Renal cortical epithelial cell (primary cell): Measurements from ENCODE around the gene SLC30A1. TPM values are rescaled to one million over a fixed set of nuclear protein-coding genes. Genes with fewer than 3 reads are reported as not detected.
A peak's percentile ranks its signal among the peaks of the same experiment; 100 is the strongest.

ENCODE experiments used
- DNase-seq: peaks from one replicate; pipeline ENCODE4 v3.0.0-alpha.2; 2011; ENCODE audit warnings: low read depth
- total RNA-seq: library from RNA; depleted of rRNA; stranded (reverse); fragments of >200 nt; gene quantifications from 2 replicates; pipeline ENCODE4 v1.2.3, GENCODE V29; 2014

The SLC30A1 gene
- total RNA-seq, 1 donor from 2014 or later, result 74.4 TPM

DNA sequence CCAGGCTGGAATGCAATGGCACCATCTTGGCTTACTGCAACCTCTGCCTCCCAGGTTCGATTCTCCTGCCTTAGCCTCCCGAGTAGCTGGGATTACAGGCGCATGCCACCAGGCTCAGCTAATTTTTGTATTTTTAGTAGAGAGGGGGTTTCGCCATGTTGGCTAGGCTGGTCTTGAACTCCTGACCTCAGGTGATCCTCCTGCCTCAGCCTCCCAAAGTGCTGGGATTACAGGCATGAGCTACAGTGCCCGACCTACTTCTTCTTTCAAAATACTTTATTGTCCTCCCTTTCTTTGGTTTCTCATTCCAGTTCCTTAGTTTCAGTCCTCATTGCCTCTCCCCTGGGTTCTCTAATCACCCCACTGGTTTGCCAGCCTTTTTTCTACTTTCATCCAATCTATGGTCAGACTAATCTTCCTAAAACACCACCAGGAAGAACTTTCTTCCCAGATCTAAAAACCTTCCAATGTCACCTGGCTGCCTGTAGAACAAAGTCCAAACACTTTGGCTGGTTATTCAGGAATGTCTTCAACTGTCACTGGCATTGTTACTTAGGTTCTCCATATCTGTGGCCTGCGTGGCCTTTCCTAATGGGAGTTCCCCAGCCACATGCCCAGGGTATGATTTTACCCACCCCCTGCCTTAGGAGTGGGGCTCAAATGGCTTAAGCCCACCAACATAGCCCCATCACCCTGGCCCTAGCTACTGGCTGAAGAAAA, 29.0 kb upstream of the SLC30A1 start:
- DNase-seq, result no peak

DNA sequence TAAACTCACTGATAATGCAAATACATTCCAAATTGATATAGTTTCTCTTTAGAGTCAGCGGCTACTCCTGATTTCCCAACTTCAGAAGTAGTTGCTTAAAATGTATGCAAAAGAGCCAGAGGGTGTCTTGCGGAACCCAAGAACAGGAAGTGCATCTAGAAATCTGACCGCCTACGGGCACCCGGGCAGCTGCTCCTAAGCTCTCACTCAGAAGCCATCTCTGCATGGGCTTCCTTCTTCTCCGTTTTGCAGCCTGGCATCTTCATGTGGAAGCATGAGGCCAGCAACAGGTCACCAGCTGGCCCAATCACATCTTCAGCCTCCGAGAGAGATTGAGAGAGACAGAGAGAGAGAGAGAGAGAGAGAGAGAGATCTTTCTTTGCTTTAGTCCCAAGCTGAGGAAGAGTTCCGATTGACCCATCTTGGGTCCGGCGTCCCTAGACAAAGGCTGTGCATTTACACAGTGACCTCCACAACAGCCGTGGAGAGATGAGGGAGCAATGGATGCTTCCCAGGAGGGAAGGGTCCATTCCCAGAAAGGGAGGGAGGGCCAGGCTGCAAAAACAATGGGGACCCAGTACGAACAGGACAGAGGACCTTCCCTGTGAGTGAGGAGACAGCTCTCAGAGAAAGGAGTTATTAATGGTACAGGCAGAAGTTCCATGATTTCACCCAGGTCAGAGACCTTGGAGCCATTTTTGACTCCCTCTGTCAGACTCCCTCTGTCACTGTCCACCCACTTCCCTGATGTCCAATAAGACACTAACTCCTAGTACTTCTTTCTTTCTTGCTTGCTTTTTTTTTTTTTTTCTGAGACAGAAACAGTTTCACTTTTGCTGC, 28.2 kb upstream of the SLC30A1 start:
- no peak for DNase-seq

DNA sequence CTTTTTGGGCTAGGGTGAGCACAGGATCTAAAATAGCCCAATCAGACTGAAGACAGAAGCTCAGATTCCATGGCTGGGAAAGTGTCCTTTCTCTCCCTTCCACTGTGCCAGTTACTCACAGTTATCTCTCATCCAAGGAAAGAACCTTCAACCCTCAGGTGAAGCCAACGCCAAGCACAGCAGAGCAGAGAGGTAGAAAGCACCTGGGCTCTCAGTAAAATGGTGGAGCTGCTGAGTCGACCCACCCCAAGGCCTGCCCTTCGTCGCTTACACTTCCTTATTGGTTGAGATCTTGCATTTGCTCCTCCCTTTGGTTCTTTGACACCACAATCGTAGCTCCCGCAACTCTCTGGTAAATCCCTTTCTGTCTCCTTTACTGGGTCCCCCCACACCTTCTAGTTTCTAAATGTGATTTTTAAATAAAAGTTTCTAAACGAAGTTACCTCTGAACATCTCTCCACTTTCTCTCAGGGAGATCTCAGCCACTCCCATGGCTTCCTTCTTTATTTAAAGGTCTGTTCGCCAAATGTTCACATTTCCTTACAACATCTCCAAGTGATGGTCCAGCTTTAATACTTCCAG, 27.5 kb upstream of the SLC30A1 start:
- DNase-seq, result no peak

DNA sequence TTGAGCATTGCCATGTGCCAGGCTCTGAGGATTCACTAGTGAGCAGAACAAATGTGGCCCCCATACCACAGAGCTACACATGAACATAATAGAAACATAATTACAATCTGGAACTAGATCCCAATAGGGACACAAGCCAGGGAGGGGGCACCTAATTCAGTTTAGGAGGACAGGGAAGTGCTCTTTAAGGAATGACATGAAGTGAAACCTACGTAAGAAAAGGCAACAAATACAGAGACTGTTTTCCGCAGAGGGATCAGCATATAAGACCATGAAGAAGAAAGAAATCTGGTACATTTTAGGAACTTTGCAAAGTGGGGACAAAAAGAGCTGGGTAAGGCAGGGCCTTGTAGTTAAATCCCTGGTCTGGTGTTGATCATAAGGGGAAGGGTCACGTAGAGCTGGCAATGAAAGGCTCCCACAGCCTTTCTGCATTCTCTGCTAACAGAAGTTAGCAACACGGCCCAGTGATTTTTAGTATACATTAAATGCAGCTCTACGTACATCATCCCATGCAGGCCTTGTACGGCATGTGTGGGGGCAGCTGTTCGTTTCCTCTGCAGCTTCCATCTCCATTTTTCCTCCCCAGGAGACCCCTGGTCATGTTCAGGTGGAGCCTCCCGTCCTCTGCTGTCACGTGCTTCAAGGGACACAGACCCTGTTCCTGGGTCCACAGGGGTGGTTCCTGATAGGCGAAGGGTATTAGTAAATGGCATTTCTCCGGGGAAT, 26.8 kb upstream of the SLC30A1 start:
- DNase-seq, result no peak

DNA sequence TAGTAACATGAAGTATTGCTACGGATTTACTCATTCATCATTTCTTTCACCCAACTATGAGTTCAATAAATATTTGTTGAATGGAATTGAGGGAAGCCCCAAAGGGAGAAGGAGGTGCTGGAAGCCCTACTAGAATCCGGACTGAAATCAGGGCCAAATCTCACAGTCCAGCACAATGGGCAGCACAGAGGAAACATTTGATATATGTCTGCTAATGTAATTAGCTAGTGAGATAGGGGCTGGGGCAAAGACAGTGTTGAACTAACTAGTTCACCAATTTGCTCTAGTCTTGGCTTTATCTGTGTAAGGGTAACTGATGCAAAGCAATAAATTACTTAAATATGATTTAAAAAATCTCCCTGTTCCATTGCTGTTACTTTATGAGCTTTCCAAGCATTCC, 26.1 kb upstream of the SLC30A1 start:
- DNase-seq, result no peak

DNA sequence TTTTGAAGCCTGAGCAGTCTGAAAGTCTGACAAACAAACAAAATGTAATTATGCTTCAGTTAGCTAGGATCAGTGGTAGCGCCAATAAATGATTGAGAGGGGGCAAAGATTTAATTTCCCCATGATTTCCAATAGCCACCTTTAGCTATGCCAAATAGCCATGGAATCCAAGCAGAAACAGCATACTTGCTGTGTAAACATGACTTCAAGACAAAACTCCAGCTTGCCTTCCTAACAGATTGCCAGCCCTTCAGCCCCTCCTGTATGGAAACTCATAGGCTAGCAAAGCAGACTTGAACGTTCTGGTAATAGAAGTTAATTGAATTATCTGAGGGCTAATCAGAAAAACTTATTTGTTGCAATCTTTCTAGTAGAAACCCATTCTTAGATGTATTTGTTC, 25.6 kb upstream of the SLC30A1 start:
- no peak for DNase-seq

DNA sequence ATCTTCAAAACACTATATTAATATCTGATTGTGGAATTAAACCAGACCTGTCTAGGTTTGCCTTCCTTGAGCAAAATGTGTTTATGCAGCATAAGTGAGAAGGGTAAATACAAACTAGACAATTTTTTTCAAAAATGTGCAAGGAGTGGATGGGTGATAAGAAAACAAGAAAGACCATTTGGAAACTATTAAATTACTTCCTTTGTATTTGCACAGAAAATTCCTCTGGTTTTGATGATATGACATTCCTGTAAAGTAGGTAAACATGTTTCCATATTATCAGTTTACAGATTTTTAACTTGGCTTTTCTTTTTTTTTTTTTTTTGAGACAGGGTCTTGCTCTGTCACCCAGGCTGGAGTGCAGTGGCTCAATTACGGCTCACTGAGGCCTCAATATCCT, 24.8 kb upstream of the SLC30A1 start:
- no peak for DNase-seq

DNA sequence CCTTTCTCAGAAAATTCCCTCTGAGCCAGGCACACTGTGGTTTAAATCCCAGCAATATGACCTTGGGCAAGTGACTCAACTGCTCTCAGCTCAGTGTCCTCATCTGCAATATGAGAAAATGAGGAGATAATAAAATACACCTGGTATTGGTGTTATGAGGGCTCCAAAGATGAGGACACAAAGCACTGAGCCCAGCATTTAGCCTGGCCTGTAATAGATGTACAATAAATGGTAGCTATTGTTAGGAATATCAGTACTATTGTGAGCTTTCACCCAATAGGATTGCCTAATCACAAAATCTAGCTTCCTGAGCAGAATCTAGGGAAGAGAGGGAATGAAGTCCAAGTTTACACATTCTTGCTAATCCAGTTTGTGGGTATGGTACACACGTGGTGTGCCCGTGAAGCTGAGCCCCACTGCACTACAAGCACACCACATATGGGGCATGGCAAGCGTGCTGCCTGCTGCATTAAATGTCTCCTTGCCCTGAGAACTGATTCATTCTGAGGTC, 24.3 kb upstream of the SLC30A1 start:
- no peak for DNase-seq

DNA sequence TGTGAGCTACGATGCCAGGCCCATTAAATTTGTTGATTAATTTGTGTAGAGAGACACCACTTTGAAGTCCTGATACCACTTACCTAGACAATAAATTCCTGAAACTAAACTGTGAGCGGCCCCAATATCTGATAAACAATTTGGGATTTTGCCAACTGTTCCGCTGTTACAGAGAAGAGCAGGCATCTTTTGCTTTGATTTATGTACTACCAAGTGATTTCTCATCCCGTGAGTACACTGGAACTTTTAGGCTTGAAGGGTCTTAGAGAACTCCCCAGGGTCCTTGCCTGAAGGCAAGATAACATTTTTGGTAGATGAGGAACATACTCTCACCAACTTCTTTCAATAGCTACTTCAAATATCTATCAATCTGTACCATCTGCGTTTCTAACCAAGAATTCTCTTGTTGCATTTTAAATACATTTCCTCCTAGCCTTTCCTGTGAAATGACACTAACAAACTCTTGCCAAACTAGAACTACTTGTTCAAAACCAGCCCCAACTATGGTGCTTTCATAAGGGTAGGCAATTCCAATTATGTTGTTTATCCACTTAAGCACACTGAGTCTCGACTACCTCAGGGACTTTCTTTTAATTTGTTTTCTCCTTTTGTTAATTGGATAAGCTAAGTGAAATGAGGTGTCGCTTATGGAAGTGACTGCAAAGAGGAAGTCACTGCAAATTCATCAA, 23.2 kb upstream of the SLC30A1 start:
- DNase-seq, result peak; percentile 35

DNA sequence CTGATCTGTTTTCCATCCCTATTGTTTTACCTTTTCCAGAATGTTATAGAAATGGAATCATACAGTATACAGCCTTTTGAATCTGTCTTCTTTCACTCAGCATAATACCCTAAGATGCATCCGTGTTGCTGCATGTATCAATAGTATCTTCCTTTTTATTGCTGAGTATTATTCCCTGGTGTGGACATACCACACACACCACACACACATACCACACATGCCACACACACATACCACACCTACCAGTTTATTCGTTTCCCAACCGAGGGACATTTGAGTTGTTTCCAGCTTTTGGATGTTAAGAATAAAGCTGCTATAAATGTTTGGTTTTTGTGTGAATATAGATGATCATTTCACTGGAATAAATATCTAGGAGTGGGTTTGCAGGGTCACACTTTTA, 22.2 kb upstream of the SLC30A1 start:
- no peak for DNase-seq

DNA sequence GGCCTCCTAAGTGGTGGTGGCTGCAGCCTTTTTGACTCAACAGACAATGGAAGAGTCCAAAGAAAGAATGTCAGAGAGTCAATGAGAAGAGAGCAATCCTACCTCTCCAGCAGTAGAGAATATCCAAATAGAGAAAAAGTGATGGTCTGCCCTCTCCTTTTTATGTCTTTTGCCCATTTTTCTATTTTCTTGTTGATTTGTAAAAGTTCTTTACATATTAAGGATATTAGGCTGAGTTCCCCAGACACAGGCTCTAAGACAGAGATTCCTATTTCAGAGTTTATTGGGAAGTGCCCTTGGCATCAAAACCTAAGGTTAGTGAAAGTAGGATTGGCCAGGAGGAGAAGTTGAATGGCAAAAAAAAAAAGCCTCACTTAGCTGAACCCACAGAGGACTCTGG, 20.3 kb upstream of the SLC30A1 start:
- no peak for DNase-seq

DNA sequence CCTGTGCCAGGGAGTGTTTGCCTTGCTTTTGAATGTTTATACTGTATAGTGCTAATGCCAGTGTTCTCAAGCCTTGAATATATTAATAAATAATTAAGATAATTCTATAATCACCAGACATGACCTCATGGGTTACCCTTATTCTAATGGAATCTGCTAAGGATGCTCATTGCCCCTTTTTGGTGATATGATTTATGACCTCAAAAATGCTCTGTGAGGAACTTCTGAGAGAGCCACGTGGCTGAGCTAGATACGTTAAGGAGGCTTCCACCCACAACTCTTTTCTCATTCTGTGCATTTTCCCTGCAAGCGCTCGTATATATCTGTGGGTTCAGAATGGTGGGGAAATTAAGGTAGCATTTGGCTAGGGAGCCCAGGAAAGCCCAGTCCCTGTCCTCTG, 19.6 kb upstream of the SLC30A1 start:
- DNase-seq, result no peak

DNA sequence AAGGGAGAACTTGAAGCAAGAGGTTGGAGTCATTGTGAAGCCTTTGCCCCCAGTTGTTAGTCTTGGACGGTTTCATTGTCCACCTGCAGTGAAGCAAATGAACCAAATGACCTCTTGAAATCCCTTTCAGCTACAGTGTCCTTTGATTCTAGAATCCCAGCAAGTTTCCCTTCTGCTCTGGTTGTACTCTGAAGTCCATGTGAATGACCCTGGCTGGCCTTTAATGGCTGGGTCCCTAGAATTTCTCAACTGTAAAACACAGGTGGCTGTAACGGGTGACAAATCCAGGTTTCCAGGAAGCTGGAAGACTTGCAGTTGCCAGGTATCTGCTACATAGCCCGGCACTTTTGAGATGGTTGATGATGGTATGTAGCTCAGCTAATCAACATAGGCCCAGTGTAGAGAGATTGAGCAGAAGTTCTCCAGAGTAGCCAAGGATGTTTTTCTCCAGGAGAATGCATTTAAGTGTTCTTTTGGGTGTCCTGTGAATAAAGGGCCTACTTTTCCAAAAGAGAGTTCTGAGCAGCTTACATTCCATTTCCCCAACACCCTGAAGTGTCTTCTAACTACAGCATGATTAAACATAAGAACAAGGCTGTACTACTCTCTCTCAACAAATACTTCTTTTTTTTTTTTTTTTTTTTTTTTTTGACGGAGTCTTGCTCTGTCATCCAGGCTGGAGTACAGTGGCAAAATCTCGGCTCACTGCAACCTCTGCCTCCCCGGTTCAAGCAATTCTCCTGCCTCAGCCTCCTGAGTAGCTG, 17.6 kb upstream of the SLC30A1 start:
- DNase-seq, result no peak

DNA sequence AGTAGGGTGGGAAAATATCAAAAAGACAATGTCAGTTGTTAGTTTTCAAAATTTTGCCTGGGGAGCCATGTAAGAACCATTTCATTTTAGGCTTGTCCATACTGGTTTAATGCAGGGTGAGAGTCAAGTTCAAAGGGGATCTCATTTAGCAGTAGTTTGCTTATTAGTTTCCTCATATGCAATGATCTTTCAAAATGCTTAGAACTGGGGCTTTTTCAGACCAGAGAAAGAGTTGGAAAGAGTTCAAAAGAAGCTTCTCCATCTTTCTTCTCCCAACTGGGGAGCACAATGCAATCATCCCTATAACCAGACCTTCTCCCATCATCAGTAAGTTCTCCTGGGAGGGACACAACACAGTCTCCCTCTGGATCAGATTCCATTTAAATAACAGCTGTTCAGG, 16.5 kb upstream of the SLC30A1 start:
- no peak for DNase-seq

DNA sequence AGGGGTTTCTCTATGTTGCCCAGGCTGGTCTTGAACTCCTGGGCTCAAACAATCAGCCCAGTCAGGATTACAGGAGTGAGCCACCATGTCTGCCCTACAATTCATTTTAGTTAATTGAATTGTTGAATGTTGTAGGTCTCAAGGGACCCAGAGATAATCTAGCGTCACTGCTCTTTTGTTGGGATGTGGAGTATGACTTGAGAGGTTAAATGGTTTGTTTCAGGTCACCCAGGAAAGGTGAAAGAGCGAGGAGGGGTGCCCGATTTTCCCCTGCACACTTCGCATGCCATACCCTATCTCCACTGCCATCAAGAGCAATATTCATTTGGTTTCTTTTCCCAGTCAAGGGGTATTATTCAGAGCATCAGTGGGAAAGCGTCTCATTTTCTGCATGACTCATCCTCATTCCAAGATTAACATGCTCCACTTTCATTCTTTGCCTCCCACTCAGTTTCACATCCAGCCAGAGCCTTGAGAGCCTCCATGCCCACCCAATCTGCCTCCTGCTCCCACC, 13.1 kb upstream of the SLC30A1 start:
- DNase-seq, result peak; percentile 90

DNA sequence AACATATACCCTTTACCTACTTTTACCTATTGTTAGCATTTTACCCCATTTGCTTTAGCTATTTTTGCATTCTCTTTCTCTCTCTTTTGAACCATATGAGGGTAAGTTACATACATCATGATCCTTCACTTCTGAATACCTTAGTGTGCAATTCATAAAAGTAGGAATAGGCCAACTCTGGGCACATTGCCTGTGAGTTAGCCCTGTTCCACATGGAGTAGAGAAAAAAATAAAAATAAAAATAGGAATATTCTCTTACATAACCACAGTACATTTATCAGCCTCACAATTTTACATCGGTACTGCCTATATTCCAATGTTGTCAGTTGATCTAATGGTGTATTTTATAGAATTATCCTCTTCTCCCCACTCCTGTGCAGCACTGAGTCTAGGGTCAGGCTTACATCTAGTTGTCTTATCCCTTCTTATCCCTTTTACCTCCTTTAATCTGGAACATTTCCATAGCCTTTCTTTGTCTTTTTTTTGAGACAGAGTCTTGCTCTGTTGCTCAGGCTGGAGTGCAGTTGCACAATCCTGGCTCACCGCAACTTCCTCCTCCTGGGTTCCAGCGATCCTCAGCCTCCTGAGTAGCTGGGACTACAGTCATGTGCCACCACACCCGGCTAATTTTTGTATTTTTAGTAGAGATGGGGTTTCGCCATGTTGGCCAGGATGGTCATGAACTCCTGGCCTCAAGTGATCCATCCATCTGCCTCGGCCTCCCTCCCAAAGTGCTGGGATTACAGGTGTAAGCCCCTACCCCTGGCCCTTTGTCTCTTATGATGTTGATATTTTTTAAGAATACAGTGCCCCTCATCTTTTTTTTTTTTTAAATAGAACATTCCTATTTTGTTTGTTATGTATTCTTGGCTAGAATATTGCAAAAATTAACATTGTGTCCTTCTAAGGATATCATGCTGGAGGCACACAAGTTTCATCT, 11.1 kb upstream of the SLC30A1 start:
- DNase-seq, result peak; percentile 89

DNA sequence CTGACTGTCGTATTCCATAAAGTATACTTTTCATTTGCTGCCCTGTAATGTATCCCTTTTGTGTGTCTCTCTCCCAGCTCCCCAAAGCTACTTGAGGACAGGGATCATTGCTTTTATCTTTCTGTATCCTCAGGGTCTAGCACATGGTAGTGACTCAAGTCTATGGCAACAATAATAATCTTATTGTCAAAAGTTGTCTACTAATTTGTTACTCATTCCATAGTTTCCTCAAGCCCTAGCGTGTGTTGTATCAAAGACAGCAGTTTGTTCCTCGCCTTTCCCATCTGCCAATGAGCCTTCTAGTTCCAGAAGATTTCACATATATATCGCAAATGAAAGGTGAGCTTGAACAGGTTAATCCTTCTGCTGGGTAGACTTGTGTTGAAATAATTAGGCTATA, 9.8 kb upstream of the SLC30A1 start:
- DNase-seq, result no peak

DNA sequence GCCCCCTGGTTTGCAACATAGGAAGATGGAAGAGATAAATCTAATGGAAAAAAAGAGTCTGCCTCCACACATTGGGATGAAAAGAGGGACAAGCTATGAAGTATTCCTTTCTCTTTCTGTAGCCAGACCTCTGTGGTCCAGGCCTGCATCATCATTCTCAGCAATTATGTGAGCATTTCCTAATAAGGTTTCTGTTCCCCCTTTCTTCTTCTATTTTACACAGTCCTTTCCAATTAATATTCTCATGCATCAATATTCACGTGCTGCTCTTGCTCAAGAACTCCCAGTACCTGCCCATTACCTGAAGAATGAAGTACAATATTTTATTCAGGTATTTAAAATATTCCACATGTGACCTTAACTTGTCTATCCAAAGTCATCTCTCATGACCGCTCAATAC, 8.2 kb upstream of the SLC30A1 start:
- DNase-seq, result no peak

DNA sequence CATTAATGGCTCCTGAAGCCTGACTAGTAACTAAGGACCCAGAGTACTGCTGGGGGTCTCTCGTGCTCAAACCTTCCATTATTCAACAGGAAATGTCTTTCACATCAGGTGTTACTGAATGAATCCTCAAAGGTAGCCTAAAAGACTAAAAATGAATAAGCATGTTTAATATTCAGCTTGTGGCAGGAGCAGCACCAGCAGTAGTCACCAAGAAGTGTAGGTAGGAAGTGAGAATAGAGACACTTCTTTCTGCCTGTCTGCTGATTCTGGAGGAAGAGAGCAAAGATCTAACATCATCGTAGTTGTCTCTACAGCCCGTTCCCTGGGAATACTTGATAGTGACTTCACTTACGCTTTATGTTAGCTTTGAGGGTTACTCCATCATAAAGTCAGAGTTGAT, 7.6 kb upstream of the SLC30A1 start:
- no peak for DNase-seq
